Upper lobe of right lung (tissue), 1 donor: ENCODE results near the gene GPR26. TPM values are rescaled to one million over a fixed set of nuclear protein-coding genes. Genes with fewer than 3 reads are reported as not detected.

Experiments
- ATAC-seq: fragments of 200-7000 bp; cut with Tn5 transposase; one replicate; pipeline ENCODE4 v1.9.1; 2020; ENCODE audit warnings: mild to moderate bottlenecking, moderate library complexity
- DNase-seq: peaks from one replicate; pipeline ENCODE4 v3.0.0-alpha.2; 2020
- H3K27ac ChIP-seq: fragments of 200-600 bp; one replicate; pipeline ENCODE4 v1.8.0; 2022
- H3K27me3 ChIP-seq: fragments of 200-600 bp; one replicate; pipeline ENCODE4 v1.8.0; 2022; ENCODE audit warnings: mild to moderate bottlenecking
- H3K36me3 ChIP-seq: fragments of 200-600 bp; one replicate; pipeline ENCODE4 v1.8.0; 2022
- H3K4me1 ChIP-seq: fragments of 200-600 bp; one replicate; pipeline ENCODE4 v1.8.0; 2022
- H3K4me3 ChIP-seq: fragments of 200-600 bp; one replicate; pipeline ENCODE4 v1.8.0; 2022; ENCODE audit warnings: mild to moderate bottlenecking
- H3K9me3 ChIP-seq: fragments of 200-600 bp; one replicate; pipeline ENCODE4 v1.8.0; 2022
- intact Hi-C: fragments of 100-400 bp; cut with DNase I; formaldehyde crosslinking; loops from one replicate; pipeline ENCODE4 v1.11.0; 2022
- total RNA-seq: library from RNA; stranded (reverse); fragmentation: NEBNext Ultra II Directional; extraction: Animal tissue kit (Norgen Biotek cat#: 25700); gene quantifications from one replicate; pipeline ENCODE4 v1.2.1, GENCODE V29; 2021
- TF ChIP-seq, protein P1 (sequence below): fragments of 200-600 bp; IDR thresholded peaks from one replicate; pipeline ENCODE4 v1.8.0; 2022; ENCODE audit warnings: antibody characterized with exemption
- donor health status: DM: no; HTN: yes; CAD: no; lungs with severe emphysema.

Gene GPR26
- total RNA-seq, 1 donor from 2014 or later, result not detected

DNA sequence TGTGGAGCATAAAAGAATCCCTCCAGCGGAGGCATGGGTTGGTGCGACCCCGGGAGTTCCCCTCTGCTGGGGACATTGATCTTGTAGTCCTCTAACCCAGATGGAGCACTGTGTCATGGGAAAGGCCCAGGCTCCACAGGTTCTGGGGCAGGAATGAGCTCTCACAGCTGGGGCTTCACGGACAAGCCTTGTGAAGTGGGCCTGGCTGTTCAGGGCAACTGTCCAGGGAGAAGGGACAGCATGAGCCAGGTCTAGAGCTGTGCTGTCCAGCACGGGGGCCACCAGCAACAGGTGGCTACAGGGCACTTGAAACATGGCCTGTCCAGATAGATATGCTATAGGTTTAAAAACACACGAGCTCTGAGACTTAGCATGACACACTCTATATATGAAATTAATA lies 11.4 kb downstream of the GPR26 start:
- Histone ChIP-seq H3K27ac (no peak overlapping the region), H3K27me3 (no peaks in the 10 kb centered on the region), H3K4me1 (no peaks in the 10 kb centered on the region), H3K9me3 (no peaks in the 10 kb centered on the region), H3K36me3 (no peaks in the 10 kb centered on the region), H3K4me3 (no peak overlapping the region)
- intact Hi-C loops, result no loop called here
- TF ChIP-seq, protein P1, sequence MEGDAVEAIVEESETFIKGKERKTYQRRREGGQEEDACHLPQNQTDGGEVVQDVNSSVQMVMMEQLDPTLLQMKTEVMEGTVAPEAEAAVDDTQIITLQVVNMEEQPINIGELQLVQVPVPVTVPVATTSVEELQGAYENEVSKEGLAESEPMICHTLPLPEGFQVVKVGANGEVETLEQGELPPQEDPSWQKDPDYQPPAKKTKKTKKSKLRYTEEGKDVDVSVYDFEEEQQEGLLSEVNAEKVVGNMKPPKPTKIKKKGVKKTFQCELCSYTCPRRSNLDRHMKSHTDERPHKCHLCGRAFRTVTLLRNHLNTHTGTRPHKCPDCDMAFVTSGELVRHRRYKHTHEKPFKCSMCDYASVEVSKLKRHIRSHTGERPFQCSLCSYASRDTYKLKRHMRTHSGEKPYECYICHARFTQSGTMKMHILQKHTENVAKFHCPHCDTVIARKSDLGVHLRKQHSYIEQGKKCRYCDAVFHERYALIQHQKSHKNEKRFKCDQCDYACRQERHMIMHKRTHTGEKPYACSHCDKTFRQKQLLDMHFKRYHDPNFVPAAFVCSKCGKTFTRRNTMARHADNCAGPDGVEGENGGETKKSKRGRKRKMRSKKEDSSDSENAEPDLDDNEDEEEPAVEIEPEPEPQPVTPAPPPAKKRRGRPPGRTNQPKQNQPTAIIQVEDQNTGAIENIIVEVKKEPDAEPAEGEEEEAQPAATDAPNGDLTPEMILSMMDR, result no peak
- DNase-seq, result no peak
- no peak for ATAC-seq

DNA sequence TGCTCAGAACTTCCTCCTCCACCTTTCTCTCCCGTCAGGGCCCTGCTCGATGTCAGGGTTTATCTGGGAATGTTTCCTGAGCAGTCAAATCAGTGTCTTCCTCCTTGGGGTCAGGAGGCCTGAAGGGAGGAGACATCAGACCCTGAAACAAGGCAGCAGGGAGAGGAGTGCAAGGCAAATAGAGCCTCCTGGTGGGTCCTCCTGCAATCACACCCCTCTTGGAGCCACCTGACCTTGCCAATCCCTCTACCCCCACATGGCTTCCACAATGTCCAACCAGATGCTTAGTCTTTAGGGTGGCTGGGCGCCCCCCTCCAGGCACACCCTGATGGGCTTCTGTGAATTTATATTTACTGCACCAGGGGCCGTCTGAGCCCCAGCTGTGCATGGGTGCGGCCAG lies 12.2 kb downstream of the GPR26 start:
- H3K9me3 ChIP-seq, result no peaks in the 10 kb centered on the region
- intact Hi-C loops, result no loop called here
- H3K4me3 ChIP-seq, result no peak overlapping the region
- no peak for ATAC-seq
- peaks cover under 1% of the 10 kb centered on the region for H3K27me3 ChIP-seq
- no peak overlapping the region for H3K27ac ChIP-seq
- DNase-seq, result no peak
- TF ChIP-seq, protein P1, result no peak
- H3K4me1 ChIP-seq, result no peaks in the 10 kb centered on the region
- no peaks in the 10 kb centered on the region for H3K36me3 ChIP-seq

DNA sequence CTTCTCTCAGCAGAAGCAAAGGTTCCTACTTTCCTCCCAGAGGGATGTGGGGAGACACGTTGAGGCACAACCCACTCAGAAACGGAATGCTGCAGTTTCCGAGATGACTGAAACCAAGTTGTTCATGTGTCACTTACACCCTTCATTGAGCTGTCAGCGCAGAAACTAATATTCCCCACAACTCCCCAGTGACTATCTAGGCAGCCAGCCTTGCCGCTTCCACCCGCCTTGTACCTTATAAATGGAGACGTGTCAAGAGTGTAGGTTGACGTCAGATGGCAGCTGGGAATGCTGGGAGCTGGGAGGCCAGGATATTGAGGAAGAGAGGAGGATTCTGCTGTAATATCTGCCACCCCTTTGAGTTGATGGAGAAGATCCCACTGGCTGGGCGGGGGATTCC lies 15.1 kb downstream of the GPR26 start:
- no peak for DNase-seq
- no peak for ATAC-seq
- Histone ChIP-seq H3K27me3 (peaks cover 11% of the 10 kb centered on the region), H3K27ac (no peak overlapping the region), H3K9me3 (no peaks in the 10 kb centered on the region), H3K36me3 (no peaks in the 10 kb centered on the region), H3K4me1 (no peaks in the 10 kb centered on the region), H3K4me3 (no peak overlapping the region)
- TF ChIP-seq, protein P1, result no peak
- intact Hi-C loops, result no loop called here

DNA sequence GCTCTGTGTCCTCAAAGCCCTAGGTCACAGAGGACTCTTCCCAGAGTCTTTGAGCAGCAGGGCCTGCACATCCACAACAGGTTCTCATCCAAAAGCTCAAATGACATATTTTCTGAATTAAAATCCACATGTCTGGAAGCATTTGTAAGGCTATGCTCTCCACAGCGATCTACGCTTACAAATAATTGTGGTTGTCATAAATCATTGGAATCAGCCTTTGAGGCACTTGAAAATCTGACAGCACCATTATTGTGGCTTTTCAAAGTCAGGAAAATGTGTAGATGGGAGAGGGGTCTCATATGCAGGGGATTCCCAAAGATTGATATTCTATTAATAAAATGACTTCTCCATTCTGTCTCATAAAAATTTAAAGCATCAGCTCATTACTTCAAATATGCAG lies 16.3 kb downstream of the GPR26 start:
- no peaks in the 10 kb centered on the region for H3K36me3 ChIP-seq
- TF ChIP-seq, protein P1, result no peak
- H3K9me3 ChIP-seq, result no peaks in the 10 kb centered on the region
- intact Hi-C loops, result no loop called here
- H3K27me3 ChIP-seq, result peaks cover 11% of the 10 kb centered on the region
- no peak overlapping the region for H3K4me3 ChIP-seq
- no peaks in the 10 kb centered on the region for H3K4me1 ChIP-seq
- no peak for DNase-seq
- H3K27ac ChIP-seq, result no peak overlapping the region
- ATAC-seq, result no peak

DNA sequence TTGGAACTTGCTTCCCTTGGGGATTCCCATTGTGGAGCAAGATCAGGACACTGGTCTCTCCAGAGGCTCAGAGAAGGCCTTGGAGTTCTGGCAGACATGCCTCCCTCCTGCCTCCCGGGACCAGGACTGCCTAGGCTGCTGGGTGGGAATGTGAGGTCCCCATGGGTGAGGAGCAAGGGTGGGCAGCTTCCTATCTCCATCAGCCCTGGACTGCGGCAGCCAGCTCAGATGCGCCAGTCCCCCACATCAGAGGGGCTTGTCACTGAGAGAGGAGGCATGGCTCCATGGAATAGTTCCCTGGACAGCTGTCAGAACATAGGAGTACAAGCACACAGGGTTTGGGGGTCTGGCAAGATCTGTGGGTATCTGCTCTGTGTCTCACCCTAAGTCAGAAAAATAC lies 17.3 kb downstream of the GPR26 start:
- Histone ChIP-seq H3K9me3 (no peaks in the 10 kb centered on the region), H3K4me1 (no peaks in the 10 kb centered on the region), H3K36me3 (no peaks in the 10 kb centered on the region), H3K4me3 (no peak overlapping the region), H3K27ac (no peak overlapping the region), H3K27me3 (peaks cover 11% of the 10 kb centered on the region)
- intact Hi-C loops, result no loop called here
- TF ChIP-seq, protein P1, result no peak
- DNase-seq (no peak), ATAC-seq (no peak)

DNA sequence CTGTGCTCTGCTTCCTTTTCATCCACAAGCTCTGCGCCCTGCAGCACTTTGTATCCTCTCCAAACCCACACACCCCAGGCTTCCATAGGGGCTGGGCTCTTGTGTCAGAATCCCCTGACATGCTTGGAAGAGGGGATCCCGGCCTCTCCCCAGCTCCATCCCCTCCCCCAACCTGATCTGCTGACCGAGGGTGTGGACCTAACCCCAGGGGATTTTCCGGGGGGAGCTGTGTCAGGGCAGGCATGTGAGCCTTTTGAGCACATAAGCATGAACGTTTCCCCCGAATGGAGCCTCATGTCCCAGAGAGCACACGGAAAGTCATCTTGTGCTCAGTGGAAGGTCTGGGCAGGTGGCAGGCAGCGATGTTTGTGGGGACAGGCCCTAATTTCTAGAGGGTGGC lies 17.7 kb downstream of the GPR26 start:
- Histone ChIP-seq H3K27me3 (peaks cover 11% of the 10 kb centered on the region), H3K36me3 (no peaks in the 10 kb centered on the region), H3K9me3 (no peaks in the 10 kb centered on the region), H3K4me1 (no peaks in the 10 kb centered on the region), H3K4me3 (no peak overlapping the region), H3K27ac (no peak overlapping the region)
- ATAC-seq (no peak), DNase-seq (no peak)
- TF ChIP-seq, protein P1, result no peak
- intact Hi-C loops, result no loop called here
